Left renal pelvis (tissue), 4 donors: ENCODE data around the gene ARHGAP8. TPM values are rescaled to one million over a fixed set of nuclear protein-coding genes. Genes with fewer than 3 reads are reported as not detected.
"Not testable (repeated sequence)": the region's sequence is repeated elsewhere in the genome, so short reads cannot be mapped to it uniquely, and the experiment has no call there.

Experiments used
- DNase-seq, 4 donors: peaks; one replicate each; pipeline ENCODE4 v3.0.0-alpha.2; 2013; ENCODE audit warnings: low read depth in 4 of 4, low spot score in 3 of 4
- polyA plus RNA-seq, 4 donors: library from polyadenylated mRNA; unstranded; fragments of 120-200 nt; gene quantifications; one replicate each; pipeline ENCODE4 v1.2.1, GENCODE V29; 2013; ENCODE audit not compliant: insufficient read length in 4 of 4

Gene ARHGAP8
- polyA plus RNA-seq, 4 donors = 2.3 to 59.3 (median 25.2) TPM

GRCh38 chr22:44799077-44799945 is 46.9 kb downstream of the ARHGAP8 start:
- DNase-seq = no peak

GRCh38 chr22:44799946-44800634 is 47.7 kb downstream of the ARHGAP8 start:
- not testable (repeated sequence) for DNase-seq

- DNase-seq = no peak
These were observed 49.1 kb downstream of the ARHGAP8 start for GRCh38 chr22:44801476-44801875.

GRCh38 chr22:44802071-44802700 is 49.8 kb downstream of the ARHGAP8 start:
- no peak for DNase-seq

GRCh38 chr22:44802956-44803355 is 50.6 kb downstream of the ARHGAP8 start:
- no peak for DNase-seq

- no peak for DNase-seq
These were observed 52.0 kb downstream of the ARHGAP8 start for GRCh38 chr22:44804327-44804726.

GRCh38 chr22:44805711-44806110 is 53.3 kb downstream of the ARHGAP8 start:
- DNase-seq = no peak

GRCh38 chr22:44807232-44807631 is 54.9 kb downstream of the ARHGAP8 start:
- no peak for DNase-seq

GRCh38 chr22:44807915-44808690 is 55.7 kb downstream of the ARHGAP8 start:
- DNase-seq = no peak

GRCh38 chr22:44809456-44809855 is 57.1 kb downstream of the ARHGAP8 start:
- no peak for DNase-seq

GRCh38 chr22:44811141-44811540 is 58.8 kb downstream of the ARHGAP8 start:
- no peak for DNase-seq

GRCh38 chr22:44813416-44813815 is 61.0 kb downstream of the ARHGAP8 start:
- DNase-seq = no peak

- DNase-seq = no peak
These were observed 62.1 kb downstream of the ARHGAP8 start for GRCh38 chr22:44814266-44815098.

- DNase-seq = peak in 2 of 4 donors; percentile 10 to 19
These were observed 63.0 kb downstream of the ARHGAP8 start for GRCh38 chr22:44815099-44816070.

GRCh38 chr22:44816141-44816540 is 63.8 kb downstream of the ARHGAP8 start:
- DNase-seq = no peak

GRCh38 chr22:44818727-44819126 is 66.4 kb downstream of the ARHGAP8 start:
- no peak for DNase-seq

- DNase-seq = no peak
These were observed 67.7 kb downstream of the ARHGAP8 start for GRCh38 chr22:44819966-44820631.
